HEK293 (cell line): Measurements from ENCODE around the gene ARHGEF39.

Experiments
- CTCF ChIA-PET: fragments of 350-600 bp; formaldehyde crosslinking; extraction: SDS; loops from one replicate; lab custom pipeline; 2021; ENCODE audit warnings: antibody characterized with exemption; lab: Yijun Ruan, JAX
- POLR2A ChIA-PET: fragments of 300-600 bp; formaldehyde crosslinking; extraction: SDS; loops from one replicate; lab custom pipeline; 2020; ENCODE audit warnings: antibody characterized with exemption, inconsistent platforms; lab: Yijun Ruan, JAX
- H3K27ac ChIP-seq: fragments of 200-500 bp; sonication (Bioruptor generic); 2 replicates; pipeline ENCODE4 v1.5.1; 2014; ENCODE audit warnings: low read depth, low read length, control low read depth, inconsistent platforms; ENCODE audit errors: extremely low read depth
- H3K36me3 ChIP-seq, 2 experiments: fragments of 200-500 bp in 1 of 2; sonication (Bioruptor generic) in 1 of 2; 1 replicate in 1 of 2; 2 replicates in 1 of 2; pipeline ENCODE4 v1.5.1; 2014 to 2017; ENCODE audit warnings: inconsistent platforms in 2 of 2, low read length in 2 of 2; ENCODE audit not compliant: control insufficient read depth in 2 of 2, insufficient read depth in 1 of 2
- H3K4me1 ChIP-seq: fragments of 200-500 bp; sonication (Bioruptor generic); 2 replicates; pipeline ENCODE4 v1.5.1; 2014; ENCODE audit warnings: mild to moderate bottlenecking, low read length, inconsistent platforms; ENCODE audit not compliant: control insufficient read depth, insufficient read depth
- H3K4me3 ChIP-seq: 2 replicates; pipeline ENCODE4 v1.5.1; 2011; ENCODE audit warnings: low read depth, mild to moderate bottlenecking, control low read depth, low read length, moderate library complexity
- H3K9me3 ChIP-seq: fragments of 200-500 bp; sonication (Bioruptor generic); 2 replicates; pipeline ENCODE4 v1.5.1; 2014; ENCODE audit warnings: low read depth, low read length, inconsistent platforms; ENCODE audit not compliant: control insufficient read depth, insufficient read depth
- EGR2 ChIP-seq: fragments of 450-650 bp; formaldehyde crosslinking; IDR thresholded peaks from 2 replicates; pipeline ENCODE4 v1.5.1; 2016; ENCODE audit warnings: low read depth, missing biosample characterization, missing genetic modification characterization
- IKZF3 ChIP-seq: fragments of 450-650 bp; IDR thresholded peaks from 2 replicates; pipeline ENCODE4 v1.5.0; 2018; ENCODE audit warnings: missing biosample characterization, mild to moderate bottlenecking, missing genetic modification characterization, moderate library complexity
- KLF8 ChIP-seq: fragments of 450-650 bp; formaldehyde crosslinking; IDR thresholded peaks from 2 replicates; pipeline ENCODE4 v1.5.1; 2016; ENCODE audit warnings: missing biosample characterization, missing genetic modification characterization
- PRDM1 ChIP-seq: fragments of 450-650 bp; formaldehyde crosslinking; IDR thresholded peaks from 2 replicates; pipeline ENCODE4; 2016; ENCODE audit warnings: missing biosample characterization, missing genetic modification characterization
- SP2 ChIP-seq: fragments of 450-650 bp; formaldehyde crosslinking; IDR thresholded peaks from 2 replicates; pipeline ENCODE4 v1.5.1; 2016; ENCODE audit warnings: missing biosample characterization, missing genetic modification characterization
- SP3 ChIP-seq: fragments of 450-650 bp; formaldehyde crosslinking; IDR thresholded peaks from 2 replicates; pipeline ENCODE4 v1.5.1; 2016; ENCODE audit warnings: missing biosample characterization, missing genetic modification characterization
- WT1 ChIP-seq: fragments of 450-650 bp; formaldehyde crosslinking; IDR thresholded peaks from 2 replicates; pipeline ENCODE4 v1.5.1; 2016; ENCODE audit warnings: missing biosample characterization, missing genetic modification characterization
- ZBTB8A ChIP-seq: fragments of 450-650 bp; formaldehyde crosslinking; IDR thresholded peaks from 2 replicates; pipeline ENCODE4 v1.5.1; 2016; ENCODE audit warnings: missing biosample characterization, missing genetic modification characterization
- ZFHX2 ChIP-seq: fragments of 450-650 bp; formaldehyde crosslinking; conservative IDR thresholded peaks from 2 replicates; pipeline ENCODE4 v1.5.1; 2016; ENCODE audit warnings: missing biosample characterization, missing genetic modification characterization
- ZNF292 ChIP-seq: fragments of 450-650 bp; formaldehyde crosslinking; IDR thresholded peaks from 2 replicates; pipeline ENCODE4 v1.5.1; 2016; ENCODE audit warnings: low read depth, missing biosample characterization, missing genetic modification characterization, borderline replicate concordance
- ZNF335 ChIP-seq: fragments of 450-650 bp; formaldehyde crosslinking; conservative IDR thresholded peaks from 2 replicates; pipeline ENCODE4 v1.5.1; 2016; ENCODE audit warnings: missing biosample characterization, missing genetic modification characterization
- ZNF341 ChIP-seq: fragments of 450-650 bp; formaldehyde crosslinking; IDR thresholded peaks from 2 replicates; pipeline ENCODE4; 2016; ENCODE audit warnings: low read depth, missing biosample characterization, missing genetic modification characterization
- ZNF366 ChIP-seq: fragments of 450-650 bp; formaldehyde crosslinking; conservative IDR thresholded peaks from 2 replicates; pipeline ENCODE4 v1.5.1; 2016; ENCODE audit warnings: missing biosample characterization, missing genetic modification characterization
- ZNF37A ChIP-seq: fragments of 450-650 bp; IDR thresholded peaks from 2 replicates; pipeline ENCODE4 v1.5.1; 2018; ENCODE audit warnings: missing biosample characterization, missing genetic modification characterization
- ZNF629 ChIP-seq: fragments of 450-650 bp; formaldehyde crosslinking; IDR thresholded peaks from 2 replicates; pipeline ENCODE4 v1.5.1; 2017; ENCODE audit warnings: missing biosample characterization, missing genetic modification characterization
- TF ChIP-seq, protein P1 (sequence below): fragments of 450-650 bp; formaldehyde crosslinking; IDR thresholded peaks from 2 replicates; pipeline ENCODE4 v1.5.1; 2016; ENCODE audit warnings: missing biosample characterization, missing genetic modification characterization
- TF ChIP-seq, protein P2 (sequence below): fragments of 450-650 bp; formaldehyde crosslinking; IDR thresholded peaks from 2 replicates; pipeline ENCODE4 v1.5.1; 2016; ENCODE audit warnings: missing biosample characterization, missing genetic modification characterization
- TF ChIP-seq, protein P3 (sequence below): fragments of 450-650 bp; formaldehyde crosslinking; IDR thresholded peaks from 2 replicates; pipeline ENCODE4 v1.5.1; 2016; ENCODE audit warnings: missing biosample characterization, missing genetic modification characterization
- TF ChIP-seq, protein P4 (sequence below): fragments of 450-650 bp; IDR thresholded peaks from 2 replicates; pipeline ENCODE4 v1.5.1; 2018; ENCODE audit warnings: missing biosample characterization, mild to moderate bottlenecking, missing genetic modification characterization

The ARHGEF39 gene

DNA sequence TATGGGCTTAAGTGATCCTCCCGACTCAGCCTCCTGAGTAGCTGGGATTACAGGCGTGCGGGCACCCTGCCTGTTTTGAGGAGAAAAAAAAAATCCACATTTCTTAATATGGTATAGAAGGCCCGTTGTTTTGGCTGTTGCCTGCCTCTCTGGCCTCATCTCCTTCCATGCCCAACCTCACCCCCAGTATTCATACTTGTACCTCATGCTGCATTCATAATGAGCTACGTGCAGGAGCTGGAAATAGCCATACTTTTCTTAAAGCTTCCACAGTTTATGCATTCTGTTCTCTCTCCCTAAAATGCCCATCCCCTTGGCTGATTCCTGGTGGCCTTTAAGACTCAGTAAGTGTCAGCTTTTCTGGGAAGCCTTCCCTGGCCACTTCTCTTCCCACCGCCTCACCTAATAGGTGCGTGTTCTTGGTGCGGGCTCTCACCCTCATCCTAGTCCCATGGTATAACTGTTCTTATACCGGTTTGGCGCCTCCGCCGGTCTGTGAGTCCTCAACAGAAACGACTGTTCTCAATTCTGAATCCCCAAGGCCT, 26.8 kb upstream of the ARHGEF39 start:
- CTCF ChIA-PET: interaction anchor here (0.6 to 9.0 kb wide), 8 partner anchors 8 to 215 kb away, joined by 3 to 157 read pairs (median 3); partner anchors contain the start of genes ARHGEF39, CCDC107, CREB3 and RMRP
- Histone ChIP-seq H3K4me3 (no peak overlapping the region), H3K27ac (no peak overlapping the region), H3K4me1 (peaks cover 3% of the 10 kb centered on the region; the same call in 1 of the 2 replicates), H3K36me3 (peaks cover 0 to 12% of the 10 kb centered on the region in 2 experiments; a peak in 1 of 3 replicates), H3K9me3 (no peaks in the 10 kb centered on the region)
- POLR2A ChIA-PET: interaction anchor here (0.6 to 2.9 kb wide), 8 partner anchors 21 to 1954 kb away, joined by 3 to 23 read pairs (median 9); partner anchors contain the start of genes CCDC107, CREB3, RMRP and TLN1
- TF ChIP-seq, protein P1, sequence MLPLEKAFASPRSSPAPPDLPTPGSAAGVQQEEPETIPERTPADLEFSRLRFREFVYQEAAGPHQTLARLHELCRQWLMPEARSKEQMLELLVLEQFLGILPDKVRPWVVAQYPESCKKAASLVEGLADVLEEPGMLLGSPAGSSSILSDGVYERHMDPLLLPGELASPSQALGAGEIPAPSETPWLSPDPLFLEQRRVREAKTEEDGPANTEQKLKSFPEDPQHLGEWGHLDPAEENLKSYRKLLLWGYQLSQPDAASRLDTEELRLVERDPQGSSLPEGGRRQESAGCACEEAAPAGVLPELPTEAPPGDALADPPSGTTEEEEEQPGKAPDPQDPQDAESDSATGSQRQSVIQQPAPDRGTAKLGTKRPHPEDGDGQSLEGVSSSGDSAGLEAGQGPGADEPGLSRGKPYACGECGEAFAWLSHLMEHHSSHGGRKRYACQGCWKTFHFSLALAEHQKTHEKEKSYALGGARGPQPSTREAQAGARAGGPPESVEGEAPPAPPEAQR (tag by site-specific recombination): no peak
- peak; percentile 70 for TF ChIP-seq ZNF335 (tag by site-specific recombination)

DNA sequence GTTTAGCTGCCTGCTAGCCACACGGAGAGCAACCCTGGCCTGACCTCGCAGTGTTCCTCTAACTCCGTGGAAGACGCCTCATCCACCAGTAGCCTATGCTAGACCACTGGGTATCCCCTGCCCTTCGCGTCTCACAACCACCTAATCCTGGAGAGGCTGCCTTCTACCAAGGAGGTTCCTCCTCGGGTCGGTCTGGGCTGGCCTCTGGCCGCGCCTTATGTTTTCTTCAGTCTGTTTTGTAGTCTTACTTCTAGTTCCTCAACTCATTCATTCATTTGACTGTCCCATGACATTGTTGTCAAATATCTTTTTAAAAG, 26.3 kb upstream of the ARHGEF39 start:
- Histone ChIP-seq H3K27ac (no peak overlapping the region; the same call in 1 of the 2 replicates), H3K36me3 (peaks cover 0 to 7% of the 10 kb centered on the region in 2 experiments; a peak in 1 of 3 replicates), H3K4me1 (peaks cover 3% of the 10 kb centered on the region; the same call in 1 of the 2 replicates), H3K4me3 (peak overlapping the region; percentile 58), H3K9me3 (no peaks in the 10 kb centered on the region)
- ChIA-PET POLR2A (interaction anchor here (0.6 to 2.9 kb wide), 12 partner anchors 11 to 1954 kb away, joined by 3 to 23 read pairs (median 6); partner anchors contain the start of genes ARHGEF39, CCDC107, CREB3 and RMRP), CTCF (interaction anchor here (0.6 to 9.0 kb wide), 9 partner anchors 8 to 216 kb away, joined by 3 to 157 read pairs (median 3); partner anchors contain the start of genes ARHGEF39, CCDC107, CREB3 and RMRP)
- TF ChIP-seq ZNF335 (tag by site-specific recombination) (0 out of 2 replicates have a peak, but pooled peaks have one; percentile 77), ZNF37A (no peak)

DNA sequence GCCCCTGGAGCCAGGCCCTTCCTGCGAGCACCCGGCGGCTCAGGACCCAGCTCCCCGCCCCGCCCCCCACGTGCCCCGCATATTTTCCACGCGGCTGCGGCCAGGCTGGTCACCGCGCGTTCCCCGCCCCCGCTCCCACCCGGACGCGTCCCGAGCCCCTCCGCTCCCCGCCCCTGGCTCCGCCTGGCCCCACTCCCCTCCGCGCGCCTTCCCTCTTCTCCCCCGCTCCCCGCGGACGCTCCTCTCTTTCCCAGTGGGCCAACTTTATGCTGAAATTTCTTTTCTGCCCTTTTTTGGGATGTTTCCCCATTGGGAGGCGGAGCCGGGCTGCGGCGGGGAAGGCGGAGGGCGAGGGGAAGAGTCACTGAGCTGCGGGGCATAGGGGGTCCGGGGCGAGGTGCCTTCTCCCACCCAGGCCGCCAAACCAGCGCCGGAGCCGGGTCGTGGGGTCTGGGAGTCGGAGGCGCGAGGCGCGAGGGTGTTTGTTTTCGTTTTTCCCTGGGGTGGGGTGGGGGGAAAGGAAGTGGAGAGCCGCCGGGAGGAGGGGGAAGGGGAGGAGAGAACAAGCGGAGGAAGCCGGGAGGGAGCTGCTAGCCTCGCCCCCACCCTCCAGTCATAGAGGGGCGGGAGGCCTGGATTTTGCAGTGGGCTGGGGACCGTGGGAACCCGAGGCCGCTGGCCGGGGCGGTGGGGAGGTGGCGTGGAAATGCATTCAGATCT, 25.8 kb upstream of the ARHGEF39 start:
- POLR2A ChIA-PET: interaction anchor here (0.6 to 2.9 kb wide), 15 partner anchors 10 to 1953 kb away, joined by 3 to 23 read pairs (median 5); partner anchors contain the start of genes ARHGEF39, CCDC107, CREB3 and HRCT1
- CTCF ChIA-PET: interaction anchor here (0.7 to 9.0 kb wide), 7 partner anchors 11 to 87 kb away, joined by 3 to 157 read pairs (median 3); partner anchors contain the start of genes ARHGEF39, CCDC107 and RMRP
- Histone ChIP-seq H3K27ac (peak overlapping the region; percentile 56; the same call in 1 of the 2 replicates), H3K9me3 (no peaks in the 10 kb centered on the region), H3K4me3 (peak overlapping the region; percentile 58), H3K36me3 (peaks cover 0 to 2% of the 10 kb centered on the region in 2 experiments; a peak in 1 of 3 replicates), H3K4me1 (peaks cover 3% of the 10 kb centered on the region; the same call in 1 of the 2 replicates)
- TF ChIP-seq ZNF292 (tag by site-specific recombination) (no peak), SP3 (tag by site-specific recombination) (peak; percentile 59), PRDM1 (peak; percentile 30; the same call in 1 of the 2 replicates), EGR2 (tag by site-specific recombination) (peak; percentile 71), IKZF3 (tag by site-specific recombination) (peak; percentile 27; the same call in 1 of the 2 replicates), WT1 (tag by site-specific recombination) (no peak), ZNF341 (tag by site-specific recombination) (peak; percentile 39), ZNF366 (tag by site-specific recombination) (peak; percentile 50; the same call in 1 of the 2 replicates), ZBTB8A (tag by site-specific recombination) (peak; percentile 87), KLF8 (peak; percentile 32; the same call in 1 of the 2 replicates), ZFHX2 (tag by site-specific recombination) (peak; percentile 60), ZNF629 (tag by site-specific recombination) (0 out of 2 replicates have a peak, but pooled peaks have one; percentile 18), SP2 (tag by site-specific recombination) (peak; percentile 55)
- TF ChIP-seq, protein P2, sequence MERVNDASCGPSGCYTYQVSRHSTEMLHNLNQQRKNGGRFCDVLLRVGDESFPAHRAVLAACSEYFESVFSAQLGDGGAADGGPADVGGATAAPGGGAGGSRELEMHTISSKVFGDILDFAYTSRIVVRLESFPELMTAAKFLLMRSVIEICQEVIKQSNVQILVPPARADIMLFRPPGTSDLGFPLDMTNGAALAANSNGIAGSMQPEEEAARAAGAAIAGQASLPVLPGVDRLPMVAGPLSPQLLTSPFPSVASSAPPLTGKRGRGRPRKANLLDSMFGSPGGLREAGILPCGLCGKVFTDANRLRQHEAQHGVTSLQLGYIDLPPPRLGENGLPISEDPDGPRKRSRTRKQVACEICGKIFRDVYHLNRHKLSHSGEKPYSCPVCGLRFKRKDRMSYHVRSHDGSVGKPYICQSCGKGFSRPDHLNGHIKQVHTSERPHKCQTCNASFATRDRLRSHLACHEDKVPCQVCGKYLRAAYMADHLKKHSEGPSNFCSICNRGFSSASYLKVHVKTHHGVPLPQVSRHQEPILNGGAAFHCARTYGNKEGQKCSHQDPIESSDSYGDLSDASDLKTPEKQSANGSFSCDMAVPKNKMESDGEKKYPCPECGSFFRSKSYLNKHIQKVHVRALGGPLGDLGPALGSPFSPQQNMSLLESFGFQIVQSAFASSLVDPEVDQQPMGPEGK (tag by site-specific recombination): peak; percentile 60; the same call in 1 of the 2 replicates
- TF ChIP-seq, protein P3, sequence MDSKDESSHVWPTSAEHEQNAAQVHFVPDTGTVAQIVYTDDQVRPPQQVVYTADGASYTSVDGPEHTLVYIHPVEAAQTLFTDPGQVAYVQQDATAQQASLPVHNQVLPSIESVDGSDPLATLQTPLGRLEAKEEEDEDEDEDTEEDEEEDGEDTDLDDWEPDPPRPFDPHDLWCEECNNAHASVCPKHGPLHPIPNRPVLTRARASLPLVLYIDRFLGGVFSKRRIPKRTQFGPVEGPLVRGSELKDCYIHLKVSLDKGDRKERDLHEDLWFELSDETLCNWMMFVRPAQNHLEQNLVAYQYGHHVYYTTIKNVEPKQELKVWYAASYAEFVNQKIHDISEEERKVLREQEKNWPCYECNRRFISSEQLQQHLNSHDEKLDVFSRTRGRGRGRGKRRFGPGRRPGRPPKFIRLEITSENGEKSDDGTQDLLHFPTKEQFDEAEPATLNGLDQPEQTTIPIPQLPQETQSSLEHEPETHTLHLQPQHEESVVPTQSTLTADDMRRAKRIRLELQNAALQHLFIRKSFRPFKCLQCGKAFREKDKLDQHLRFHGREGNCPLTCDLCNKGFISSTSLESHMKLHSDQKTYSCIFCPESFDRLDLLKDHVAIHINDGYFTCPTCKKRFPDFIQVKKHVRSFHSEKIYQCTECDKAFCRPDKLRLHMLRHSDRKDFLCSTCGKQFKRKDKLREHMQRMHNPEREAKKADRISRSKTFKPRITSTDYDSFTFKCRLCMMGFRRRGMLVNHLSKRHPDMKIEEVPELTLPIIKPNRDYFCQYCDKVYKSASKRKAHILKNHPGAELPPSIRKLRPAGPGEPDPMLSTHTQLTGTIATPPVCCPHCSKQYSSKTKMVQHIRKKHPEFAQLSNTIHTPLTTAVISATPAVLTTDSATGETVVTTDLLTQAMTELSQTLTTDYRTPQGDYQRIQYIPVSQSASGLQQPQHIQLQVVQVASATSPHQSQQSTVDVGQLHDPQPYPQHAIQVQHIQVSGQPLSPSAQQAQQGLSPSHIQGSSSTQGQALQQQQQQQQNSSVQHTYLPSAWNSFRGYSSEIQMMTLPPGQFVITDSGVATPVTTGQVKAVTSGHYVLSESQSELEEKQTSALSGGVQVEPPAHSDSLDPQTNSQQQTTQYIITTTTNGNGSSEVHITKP (tag by site-specific recombination): peak; percentile 41; the same call in 1 of the 2 replicates
- TF ChIP-seq, protein P4, sequence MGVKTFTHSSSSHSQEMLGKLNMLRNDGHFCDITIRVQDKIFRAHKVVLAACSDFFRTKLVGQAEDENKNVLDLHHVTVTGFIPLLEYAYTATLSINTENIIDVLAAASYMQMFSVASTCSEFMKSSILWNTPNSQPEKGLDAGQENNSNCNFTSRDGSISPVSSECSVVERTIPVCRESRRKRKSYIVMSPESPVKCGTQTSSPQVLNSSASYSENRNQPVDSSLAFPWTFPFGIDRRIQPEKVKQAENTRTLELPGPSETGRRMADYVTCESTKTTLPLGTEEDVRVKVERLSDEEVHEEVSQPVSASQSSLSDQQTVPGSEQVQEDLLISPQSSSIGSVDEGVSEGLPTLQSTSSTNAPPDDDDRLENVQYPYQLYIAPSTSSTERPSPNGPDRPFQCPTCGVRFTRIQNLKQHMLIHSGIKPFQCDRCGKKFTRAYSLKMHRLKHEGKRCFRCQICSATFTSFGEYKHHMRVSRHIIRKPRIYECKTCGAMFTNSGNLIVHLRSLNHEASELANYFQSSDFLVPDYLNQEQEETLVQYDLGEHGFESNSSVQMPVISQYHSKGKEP (tag by site-specific recombination): no peak
